GM19452 (cell line): ENCODE measurements around the gene UGT1A4.
"Not testable (repeated sequence)": the region's sequence is repeated elsewhere in the genome, so short reads cannot be mapped to it uniquely, and the experiment has no call there.

Source experiments
- ATAC-seq: cut with Tn5 transposase; IDR thresholded peaks from one replicate; pipeline ENCODE4 v1.9.1; 2021; ENCODE audit not compliant: unreplicated experiment

UGT1A4 gene

DNA sequence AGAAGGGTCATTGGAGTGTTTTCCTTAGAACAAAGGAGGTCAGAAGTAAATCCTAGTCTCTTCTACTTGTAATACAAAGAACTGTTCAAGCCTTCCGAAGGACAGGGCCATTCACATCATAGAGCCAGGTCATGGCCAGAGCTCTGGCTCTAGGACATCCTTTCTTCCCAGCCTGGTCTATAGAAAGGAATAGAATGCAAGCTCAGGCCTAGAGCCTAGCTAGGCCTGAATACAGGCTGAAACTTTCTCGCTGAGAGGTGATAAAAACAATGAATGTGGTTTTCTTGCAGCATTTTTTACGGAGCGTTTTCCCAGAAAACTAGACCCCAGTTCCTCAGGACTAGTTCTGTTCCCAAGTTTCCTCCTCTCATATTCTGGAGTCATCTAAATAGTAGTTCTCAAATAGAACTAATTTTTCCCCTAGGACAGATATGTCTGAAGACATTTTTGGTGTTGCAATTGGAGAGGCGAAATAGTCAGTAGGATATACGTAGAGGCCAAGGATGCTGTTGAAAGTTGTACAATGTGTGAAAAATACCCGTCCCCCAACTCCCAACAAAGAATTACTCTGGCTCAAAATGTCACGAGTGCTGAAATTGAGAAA is 19.0 kb upstream of the UGT1A4 start:
- no peak for ATAC-seq

DNA sequence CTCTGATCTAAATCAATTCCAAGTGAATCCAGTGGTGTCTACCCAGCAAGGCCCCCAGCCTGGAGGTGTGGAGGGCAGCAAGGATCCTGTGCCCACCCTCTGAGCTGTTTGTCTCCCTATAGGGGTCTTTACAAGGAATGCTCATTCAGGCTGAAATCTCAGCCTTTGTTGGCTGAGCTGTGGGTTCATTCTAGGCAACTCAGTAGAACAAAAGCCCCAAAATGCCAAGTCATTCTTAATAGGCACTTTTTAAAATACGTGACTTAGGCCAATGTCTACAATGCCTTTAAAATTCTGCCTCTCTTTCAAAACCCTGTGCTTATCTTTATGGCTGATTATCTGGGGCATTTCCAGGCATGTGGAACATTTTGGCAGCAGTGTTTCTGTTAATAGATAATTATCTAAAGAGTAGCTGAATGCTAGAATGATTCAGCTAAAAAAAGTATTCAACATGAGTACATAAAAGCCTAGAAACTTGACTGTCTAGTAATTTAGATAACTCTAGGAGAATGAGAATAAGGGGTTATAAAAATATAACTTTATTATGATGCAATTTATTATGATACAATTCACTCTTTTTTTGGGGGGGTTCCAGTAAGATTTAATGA is 18.4 kb upstream of the UGT1A4 start:
- no peak for ATAC-seq

DNA sequence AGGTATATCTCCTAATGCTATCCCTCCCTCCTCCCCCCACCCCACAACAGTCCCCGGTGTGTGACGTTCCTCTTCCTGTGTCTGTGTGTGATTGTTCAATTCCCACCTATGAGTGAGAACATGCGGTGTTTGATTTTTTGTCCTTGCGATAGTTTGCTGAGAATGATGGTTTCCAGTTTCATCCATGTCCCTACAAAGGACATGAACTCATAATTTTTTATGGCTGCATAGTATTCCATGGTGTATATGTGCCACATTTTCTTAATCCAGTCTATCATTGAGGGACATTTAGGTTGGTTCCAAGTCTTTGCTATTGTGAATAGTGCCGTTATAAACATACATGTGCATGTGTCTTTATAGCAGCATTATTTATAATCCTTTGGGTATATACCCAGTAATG is 17.7 kb upstream of the UGT1A4 start:
- ATAC-seq: not testable (repeated sequence)

DNA sequence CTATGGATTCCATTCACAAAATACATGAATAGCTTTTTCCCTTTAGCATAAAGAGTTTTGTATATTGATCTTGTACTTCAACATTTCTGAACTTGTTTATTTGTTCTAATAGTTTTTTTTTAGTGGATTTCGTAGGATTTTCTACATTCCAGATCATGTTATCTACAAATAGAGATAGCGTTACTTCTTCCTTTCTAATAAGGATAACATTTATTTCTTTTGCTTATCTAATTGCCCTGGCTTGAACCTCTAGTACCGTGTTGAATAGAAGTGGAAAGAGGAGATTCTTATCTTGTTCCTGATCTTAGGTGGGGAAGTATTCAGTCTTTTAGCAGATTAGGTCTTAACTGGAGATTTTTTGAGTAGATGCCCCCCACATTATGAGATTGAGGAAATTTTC is 16.3 kb upstream of the UGT1A4 start:
- no peak for ATAC-seq

DNA sequence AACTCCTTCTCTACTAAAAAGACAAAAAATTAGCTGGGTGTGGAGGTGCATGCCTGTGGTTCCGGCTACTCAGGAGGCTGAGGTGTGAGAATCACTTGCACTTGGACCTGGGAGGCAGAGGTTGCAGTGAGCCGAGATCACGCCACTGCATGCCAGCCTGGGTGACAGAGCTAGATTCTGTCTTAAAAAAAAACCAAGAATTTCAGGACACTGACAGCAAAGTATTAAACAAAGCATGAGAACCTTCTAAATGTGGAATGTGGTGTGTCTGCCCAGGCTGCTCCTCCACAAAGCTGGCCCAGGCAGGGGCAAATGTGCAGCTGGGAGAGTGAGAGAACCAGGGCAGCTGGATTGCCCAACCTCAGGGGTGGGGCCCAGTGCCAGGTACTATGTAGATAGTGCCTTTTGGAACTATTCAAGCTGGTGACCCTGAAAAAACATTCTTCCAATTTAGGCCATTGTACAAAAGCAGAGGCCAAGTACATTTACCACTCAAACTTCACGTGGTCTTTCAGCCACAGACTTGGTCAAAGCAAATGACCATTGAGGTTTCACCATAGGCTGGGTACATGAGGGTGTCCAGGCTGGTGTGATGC is 12.5 kb upstream of the UGT1A4 start:
- no peak for ATAC-seq

DNA sequence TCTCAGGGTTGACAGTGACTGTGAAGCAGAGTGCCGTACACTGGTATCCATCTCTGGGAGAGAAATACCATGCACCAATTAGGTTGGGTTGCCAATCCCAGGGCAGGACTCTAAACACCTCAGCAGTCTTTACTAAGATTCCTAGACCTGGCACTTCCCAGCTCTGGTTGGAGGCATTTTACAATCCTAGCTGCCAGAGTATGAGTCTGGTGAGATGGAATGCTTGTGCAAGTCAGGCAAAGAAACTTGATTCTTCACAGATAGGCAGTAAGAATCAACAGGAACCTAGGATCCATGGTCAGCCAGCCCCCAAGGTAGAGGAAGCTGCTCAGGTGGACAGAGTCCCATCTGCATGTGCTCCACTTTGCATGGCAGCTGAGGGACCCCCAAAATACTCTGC is 11.8 kb upstream of the UGT1A4 start:
- ATAC-seq: no peak

DNA sequence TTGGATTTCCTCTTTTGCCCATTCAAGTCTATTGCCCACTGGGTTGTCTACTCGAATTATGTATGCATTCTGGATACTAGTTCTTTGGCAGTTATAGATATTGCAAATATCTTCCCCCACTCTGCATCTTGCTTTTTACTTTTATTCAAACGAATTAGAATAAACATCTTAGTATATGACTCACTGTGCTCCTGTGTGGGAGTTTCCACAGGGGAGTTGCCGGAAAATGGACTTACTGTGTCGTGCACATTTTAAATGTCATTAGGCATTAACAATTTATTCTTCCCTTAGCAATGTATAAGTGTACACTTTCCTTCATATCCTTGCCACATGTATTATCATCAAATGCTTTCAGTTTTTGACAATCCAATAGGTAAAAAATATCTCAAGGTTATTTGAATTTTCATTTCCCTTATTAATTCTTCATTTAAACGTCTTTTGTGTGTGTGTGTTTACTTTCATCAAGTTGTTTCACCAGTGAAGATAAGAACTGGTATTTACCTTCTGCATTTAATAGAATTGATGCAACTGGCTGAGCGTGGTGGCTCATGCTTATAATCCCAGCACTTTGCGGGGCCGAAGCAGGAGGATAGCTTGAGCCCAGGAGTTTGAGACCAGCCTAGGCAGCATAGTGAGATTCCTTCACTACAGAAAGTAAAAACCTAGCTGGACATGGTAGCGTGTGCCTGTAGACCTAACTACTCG is 10.4 kb upstream of the UGT1A4 start:
- no peak for ATAC-seq

DNA sequence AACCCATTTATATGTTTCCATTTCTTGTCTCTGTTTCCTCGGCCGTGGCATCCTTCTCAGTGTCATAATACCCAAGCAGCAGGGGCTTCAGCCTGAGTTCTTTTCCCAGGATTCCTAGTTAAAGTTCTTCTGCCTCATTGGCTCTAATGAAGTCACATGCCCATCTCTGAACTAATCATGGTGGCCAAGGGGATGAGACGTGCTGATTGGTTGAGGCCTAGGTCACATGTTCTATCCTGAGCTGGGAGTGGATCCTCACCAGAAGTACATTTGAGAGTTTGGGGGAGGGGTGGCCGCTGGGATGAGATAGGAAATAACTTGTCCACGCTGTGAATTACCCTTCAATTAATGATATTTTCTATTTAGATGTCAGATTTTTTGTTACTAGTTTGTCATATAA is 9.6 kb upstream of the UGT1A4 start:
- no peak for ATAC-seq

DNA sequence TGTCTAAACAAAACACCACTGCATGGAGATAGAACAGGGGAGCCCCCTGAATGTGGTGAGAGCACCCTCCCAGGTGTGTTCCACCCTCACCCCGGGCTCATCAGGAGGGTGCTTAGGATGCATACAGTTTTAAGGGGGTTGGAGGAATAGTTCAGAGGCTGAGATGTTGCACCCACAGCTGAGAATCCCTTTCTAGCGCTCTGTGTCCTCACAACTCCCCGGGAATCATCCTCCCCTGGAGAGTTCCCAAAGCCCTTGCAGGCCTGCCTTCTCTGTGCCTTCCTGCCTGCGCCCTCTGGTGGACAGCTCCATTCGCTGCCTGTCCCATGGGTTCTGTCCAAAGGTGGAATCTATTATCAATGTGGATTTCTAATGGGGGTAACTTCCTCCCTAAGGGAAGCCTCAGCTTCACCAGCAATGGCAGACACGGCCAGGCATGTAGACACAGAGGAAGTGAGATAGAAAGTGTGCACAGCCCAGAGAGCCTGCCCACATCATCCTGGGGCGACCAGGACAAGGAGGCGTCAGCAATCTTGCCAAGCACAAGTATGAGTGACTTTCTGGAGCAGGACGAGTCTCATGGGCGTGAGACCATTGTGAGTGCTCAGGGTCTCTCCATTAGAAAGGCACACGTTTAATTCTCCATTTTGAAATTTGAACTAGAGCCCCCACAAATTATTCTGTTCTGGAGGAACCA is 7.1 kb upstream of the UGT1A4 start:
- no peak for ATAC-seq

DNA sequence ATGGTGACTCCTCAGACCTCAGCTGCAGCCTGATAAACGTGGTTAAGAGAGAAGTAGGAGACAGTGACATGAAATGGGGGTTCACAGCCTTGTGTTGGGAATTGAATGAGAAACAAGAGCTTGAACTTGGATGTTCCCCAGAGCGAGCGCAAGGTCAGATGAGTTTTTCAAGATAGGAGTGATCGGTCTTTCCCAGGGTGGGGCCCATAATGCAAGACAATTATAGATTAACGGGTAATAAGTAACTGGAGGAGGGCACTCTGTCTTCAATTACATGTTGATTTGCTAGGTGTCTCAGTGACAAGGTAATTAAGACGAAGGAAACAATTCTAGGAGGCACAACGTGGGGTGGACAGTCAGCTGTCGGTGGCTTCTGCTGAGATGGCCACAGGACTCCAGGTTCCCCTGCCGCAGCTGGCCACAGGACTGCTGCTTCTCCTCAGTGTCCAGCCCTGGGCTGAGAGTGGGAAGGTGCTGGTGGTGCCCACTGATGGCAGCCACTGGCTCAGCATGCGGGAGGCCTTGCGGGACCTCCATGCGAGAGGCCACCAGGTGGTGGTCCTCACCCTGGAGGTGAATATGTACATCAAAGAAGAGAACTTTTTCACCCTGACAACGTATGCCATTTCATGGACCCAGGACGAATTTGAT is 5.8 kb upstream of the UGT1A4 start, which contains the start of gene UGT1A5:
TSS of gene UGT1A5 (plus strand) at position 297 of the 651 bp plus-strand sequence. CDS start at position 382, 85 bp downstream.
- ATAC-seq: no peak

DNA sequence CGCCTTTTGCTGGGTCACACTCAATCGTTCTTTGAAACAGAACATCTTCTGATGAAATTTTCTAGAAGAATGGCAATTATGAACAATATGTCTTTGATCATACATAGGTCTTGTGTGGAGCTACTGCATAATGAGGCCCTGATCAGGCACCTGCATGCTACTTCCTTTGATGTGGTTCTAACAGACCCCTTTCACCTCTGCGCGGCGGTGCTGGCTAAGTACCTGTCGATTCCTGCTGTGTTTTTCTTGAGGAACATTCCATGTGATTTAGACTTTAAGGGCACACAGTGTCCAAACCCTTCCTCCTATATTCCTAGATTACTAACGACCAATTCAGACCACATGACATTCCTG is 5.3 kb upstream of the UGT1A4 start:
- ATAC-seq: no peak

DNA sequence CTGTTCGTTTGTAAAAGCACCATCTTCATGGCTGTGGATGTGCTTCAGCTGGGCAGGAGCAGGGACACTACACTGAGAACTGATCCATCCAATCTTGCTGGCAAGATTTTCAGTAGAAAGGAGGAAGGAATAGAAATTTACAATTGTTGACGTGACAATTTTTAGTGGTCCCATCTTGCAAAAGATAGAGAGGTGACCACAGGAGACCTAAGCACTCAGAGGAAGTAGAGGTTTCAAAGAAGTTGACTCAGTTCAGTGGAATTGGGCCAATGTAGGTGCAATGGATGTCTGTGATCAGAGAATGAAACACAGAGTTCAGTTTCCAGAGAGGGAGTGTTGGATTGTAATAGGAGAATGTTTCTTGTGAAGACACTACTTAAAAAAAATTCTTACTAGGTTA is 4.4 kb upstream of the UGT1A4 start:
- ATAC-seq: no peak

DNA sequence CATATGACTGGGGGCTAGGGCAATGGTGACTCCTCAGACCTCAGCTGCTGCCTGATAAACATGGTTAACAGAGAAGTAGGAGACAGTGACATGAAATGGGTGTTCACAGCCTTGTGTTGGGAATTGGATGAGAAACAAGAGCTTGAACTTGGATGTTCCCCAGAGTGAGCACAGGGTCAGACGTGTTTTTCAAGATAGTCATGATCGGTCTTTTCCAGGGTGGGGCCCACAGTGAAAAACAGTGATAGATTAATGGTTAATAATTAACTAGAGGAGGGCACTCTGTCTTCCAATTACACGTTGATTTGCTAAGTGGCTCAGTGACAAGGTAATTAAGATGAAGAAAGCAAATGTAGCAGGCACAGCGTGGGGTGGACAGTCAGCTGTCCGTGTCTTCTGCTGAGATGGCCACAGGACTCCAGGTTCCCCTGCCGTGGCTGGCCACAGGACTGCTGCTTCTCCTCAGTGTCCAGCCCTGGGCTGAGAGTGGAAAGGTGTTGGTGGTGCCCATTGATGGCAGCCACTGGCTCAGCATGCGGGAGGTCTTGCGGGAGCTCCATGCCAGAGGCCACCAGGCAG is 10.3 kb downstream of the UGT1A4 start, which contains the start of gene UGT1A3:
TSS of gene UGT1A3 (plus strand) at position 320 of the 579 bp plus-strand sequence. CDS start at position 405, 85 bp downstream.
- no peak for ATAC-seq

DNA sequence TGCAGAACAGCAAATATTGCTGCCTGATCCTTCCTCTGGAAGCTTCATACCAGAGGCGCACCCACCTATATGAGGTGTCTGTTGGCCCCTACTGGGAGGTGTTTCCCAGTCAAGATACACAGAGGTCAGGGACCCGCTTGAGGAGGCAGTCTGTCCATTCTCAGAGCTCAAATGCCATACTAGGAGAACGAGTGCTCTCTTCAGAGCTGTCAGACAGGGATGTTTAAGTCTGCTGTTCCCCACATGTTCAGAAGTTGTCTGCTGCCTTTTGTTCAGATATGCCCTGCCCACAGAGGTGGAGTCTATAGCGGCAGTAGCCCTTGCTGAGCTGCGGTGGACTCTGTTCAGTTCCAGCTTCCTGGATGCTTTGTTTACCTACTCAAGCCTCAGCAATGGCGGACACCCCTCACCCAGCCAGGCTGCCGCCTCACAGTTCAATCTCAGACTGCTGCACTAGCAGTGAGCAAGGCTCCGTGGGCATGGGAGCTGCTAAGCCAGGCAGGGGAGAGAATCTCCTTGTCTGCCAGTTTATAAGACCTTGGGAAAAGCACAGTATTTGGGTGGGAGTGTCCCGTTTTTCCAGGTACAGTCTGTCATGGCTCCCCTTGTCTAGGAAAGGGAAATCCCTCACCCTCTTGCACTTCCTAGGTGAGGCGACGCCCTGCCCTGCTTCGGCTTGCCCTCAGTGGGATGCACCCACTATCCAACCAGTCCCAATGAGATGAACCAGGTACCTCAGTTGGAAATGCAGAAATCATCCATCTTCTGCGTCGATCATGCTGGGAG is 18.5 kb downstream of the UGT1A4 start:
- ATAC-seq: not testable (repeated sequence)

DNA sequence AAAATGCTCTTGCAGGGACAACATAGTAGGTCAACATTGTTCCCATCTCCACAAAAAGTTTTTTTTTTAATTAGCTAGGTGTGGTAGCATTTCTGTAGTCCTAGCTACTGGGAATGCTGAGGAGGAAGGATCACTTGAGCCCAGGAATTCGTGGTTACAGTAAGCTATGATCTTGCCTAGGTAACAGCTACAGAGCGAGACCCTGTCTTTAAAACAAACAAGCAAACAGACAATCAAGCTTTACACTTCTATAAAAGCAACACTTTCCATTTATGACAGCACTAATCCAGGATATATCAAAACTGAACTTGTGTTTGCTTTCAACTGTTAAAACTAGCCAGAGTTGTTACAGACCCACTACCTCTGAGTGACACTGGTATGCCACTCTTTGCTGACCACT is 22.3 kb downstream of the UGT1A4 start:
- no peak for ATAC-seq

DNA sequence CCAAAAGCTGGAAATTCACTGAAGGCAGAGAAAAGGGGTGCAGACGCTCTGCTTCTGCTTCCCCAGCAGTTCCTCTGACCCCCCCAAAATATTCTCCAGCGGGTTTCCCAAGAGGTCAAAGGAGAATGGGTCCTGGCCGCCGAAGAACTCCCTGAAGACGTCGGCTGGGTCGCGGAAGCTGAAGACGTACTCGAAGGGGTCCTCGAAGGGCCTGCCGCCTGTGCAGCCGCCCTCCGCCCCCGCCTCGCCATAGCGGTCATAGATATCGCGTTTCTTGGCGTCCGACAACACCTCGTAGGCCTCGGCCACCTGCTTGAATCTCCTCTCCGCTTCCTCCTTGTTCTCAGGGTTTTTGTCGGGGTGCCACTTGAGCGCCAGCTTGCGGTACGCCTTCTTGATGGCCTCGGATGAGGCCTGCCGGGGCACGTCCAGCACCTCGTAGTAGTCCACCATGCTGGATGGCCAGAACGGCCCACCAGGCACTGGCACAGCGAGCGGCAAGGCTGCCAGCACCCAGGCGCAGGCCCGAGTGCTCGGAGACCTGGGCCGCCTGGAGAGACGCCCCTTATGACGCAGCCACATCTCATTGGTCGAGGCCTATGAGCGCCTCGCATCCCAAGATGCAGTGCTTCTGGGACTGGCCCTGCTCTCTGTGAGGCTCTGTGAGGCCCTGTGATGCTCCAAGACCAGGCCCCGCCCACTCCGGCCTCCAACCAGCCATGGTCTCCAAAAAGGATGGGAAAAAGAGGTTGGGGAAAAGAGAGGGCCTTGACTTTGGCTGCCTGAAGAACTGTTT is 25.1 kb downstream of the UGT1A4 start:
- no peak for ATAC-seq

DNA sequence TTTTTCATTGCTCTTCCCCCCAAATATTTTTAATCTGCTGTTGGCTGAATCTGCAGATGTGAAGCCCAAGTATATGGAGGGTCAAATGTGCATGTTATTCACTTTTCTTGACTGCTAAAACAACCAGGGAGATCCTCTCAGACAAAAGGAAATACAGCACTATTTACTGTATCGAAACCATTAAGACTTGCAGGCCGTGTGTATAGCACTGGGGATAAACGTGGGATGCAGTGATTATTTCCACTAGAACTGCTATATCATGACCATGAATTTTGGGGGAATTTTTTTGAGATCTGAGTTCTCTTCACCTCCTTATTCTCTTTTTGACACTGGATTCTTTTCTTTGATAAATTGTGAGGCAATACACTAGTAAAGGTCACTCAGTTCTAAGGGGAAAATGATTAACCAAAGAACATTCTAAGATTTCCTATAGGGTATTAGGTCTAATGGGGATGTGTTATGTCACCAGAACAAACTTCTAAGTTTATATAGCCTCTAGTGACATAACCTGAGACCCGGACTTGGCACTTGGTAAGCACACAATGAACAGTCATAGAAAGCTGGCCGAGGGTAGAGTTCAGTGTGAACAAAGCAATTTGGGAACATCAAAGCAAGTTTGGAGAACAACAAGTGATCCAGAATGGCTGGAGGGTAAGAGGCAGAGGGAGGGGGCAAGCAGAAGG is 26.7 kb downstream of the UGT1A4 start:
- no peak for ATAC-seq

DNA sequence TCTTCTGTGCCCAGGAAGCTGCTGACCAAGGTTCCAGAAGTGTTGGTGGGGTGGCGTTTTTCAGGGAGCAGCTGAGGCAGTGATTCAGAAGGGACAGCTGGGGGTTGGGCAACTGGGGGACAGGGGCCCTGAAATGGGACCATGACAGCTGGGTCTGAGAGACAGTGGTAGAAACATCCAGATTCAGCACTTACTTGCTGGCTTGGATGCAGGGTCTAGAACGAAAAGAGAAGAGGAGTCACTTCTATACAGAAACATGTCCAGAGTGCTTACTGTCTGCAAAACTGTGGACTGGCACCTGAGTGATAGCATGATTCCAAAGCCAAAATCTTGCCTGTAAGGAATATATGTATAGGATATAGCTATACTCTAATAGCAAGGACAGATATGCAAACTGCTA is 27.3 kb downstream of the UGT1A4 start:
- not testable (repeated sequence) for ATAC-seq
